Measurements from ENCODE around the gene GPR84. TPM values are rescaled to one million over a fixed set of nuclear protein-coding genes. Genes with fewer than 3 reads are reported as not detected.

The GPR84 gene
- total and polyA plus RNA-seq, 10 of the 15 experiments (the other 5 are each of a cell fraction or from before 2014, with no cell fraction given): 0.37 to 4.7 (median 2.6) TPM

GRCh38 chr12:54321363-54321762, 42.9 kb downstream of the GPR84 start:
- Histone ChIP-seq H3K4me3 (no peak overlapping the region), H2AFZ (ENCODE audit: control insufficient read depth, low read depth, low read length) (no peak overlapping the region), H3K36me3 (ENCODE audit: control insufficient read depth in 2 of 2, insufficient read depth in 2 of 2, low read length in 1 of 2) (no peaks in the 10 kb centered on the region), H3K79me2 (ENCODE audit: control insufficient read depth, insufficient read depth, low read length) (peaks cover 9% of the 10 kb centered on the region), H3K27ac (ENCODE audit: control insufficient read depth, insufficient read depth) (no peak overlapping the region), H4K20me1 (ENCODE audit: control insufficient read depth, insufficient read depth) (no peaks in the 10 kb centered on the region), H3K9ac (ENCODE audit: control insufficient read depth, insufficient read depth, low read length) (no peak overlapping the region), H3K27me3 (replicated peaks in 1 of 2; ENCODE audit: control insufficient read depth in 2 of 2, insufficient read depth in 2 of 2, low read length in 1 of 2) (no peaks in the 10 kb centered on the region), H3K9me3 (replicated peaks; ENCODE audit: control insufficient read depth, insufficient read depth, low read length) (no peaks in the 10 kb centered on the region), H3K4me2 (ENCODE audit: control insufficient read depth, insufficient read depth) (no peak overlapping the region), H3K4me1 (ENCODE audit: control insufficient read depth, insufficient read depth, low read length) (no peaks in the 10 kb centered on the region; the same call in 1 of the 2 replicates)
- SMC1A ChIA-PET (ENCODE audit: uncharacterized antibody, unreplicated experiment): interaction anchor here (1.6 to 2.3 kb wide), 2 partner anchors 25 to 47 kb away, joined by 3 to 8 read pairs; no protein-coding TSS in a partner anchor
- CTCF ChIA-PET: interaction anchor here (1.1 to 5.1 kb wide), 4 partner anchors 14 to 69 kb away, joined by 3 to 34 read pairs (median 12); no protein-coding TSS in a partner anchor
- RAD21 ChIA-PET (ENCODE audit: unreplicated experiment): no interaction called here
- ATAC-seq (no peak), FAIRE-seq (no peak), DNase-seq (ENCODE audit: low read depth, low spot score) (no peak)
- 51% methylated on average over 5 of the region's 5 CpGs for WGBS (ENCODE audit: insufficient coverage, insufficient replicate concordance, low lambda C conversion rate, missing lambda C conversion rate)
- POLR2A ChIA-PET: interaction anchor here (1.3 to 1.4 kb wide), 2 partner anchors 42 to 82 kb away, joined by 3 to 5 read pairs; partner anchors contain the start of genes CBX5 and HNRNPA1
- no TSS peak for BruUV-seq (replicated peaks)
- in situ Hi-C loops (cut with MboI): no loop called here
- intact Hi-C loops (cut with micrococcal nuclease; ENCODE audit: unreplicated experiment): no loop called here
- TF ChIP-seq RBBP5 (conservative IDR thresholded peaks at IDR 0.05): no peak
- TF ChIP-seq TCF3 (IDR thresholded peaks at IDR 0.05; ENCODE audit: borderline replicate concordance, insufficient read depth, low read depth, low read length): no peak
- no peak for TF ChIP-seq SIN3A (IDR thresholded peaks at IDR 0.05; ENCODE audit: low read depth, low read length)
- TF ChIP-seq, protein P1, sequence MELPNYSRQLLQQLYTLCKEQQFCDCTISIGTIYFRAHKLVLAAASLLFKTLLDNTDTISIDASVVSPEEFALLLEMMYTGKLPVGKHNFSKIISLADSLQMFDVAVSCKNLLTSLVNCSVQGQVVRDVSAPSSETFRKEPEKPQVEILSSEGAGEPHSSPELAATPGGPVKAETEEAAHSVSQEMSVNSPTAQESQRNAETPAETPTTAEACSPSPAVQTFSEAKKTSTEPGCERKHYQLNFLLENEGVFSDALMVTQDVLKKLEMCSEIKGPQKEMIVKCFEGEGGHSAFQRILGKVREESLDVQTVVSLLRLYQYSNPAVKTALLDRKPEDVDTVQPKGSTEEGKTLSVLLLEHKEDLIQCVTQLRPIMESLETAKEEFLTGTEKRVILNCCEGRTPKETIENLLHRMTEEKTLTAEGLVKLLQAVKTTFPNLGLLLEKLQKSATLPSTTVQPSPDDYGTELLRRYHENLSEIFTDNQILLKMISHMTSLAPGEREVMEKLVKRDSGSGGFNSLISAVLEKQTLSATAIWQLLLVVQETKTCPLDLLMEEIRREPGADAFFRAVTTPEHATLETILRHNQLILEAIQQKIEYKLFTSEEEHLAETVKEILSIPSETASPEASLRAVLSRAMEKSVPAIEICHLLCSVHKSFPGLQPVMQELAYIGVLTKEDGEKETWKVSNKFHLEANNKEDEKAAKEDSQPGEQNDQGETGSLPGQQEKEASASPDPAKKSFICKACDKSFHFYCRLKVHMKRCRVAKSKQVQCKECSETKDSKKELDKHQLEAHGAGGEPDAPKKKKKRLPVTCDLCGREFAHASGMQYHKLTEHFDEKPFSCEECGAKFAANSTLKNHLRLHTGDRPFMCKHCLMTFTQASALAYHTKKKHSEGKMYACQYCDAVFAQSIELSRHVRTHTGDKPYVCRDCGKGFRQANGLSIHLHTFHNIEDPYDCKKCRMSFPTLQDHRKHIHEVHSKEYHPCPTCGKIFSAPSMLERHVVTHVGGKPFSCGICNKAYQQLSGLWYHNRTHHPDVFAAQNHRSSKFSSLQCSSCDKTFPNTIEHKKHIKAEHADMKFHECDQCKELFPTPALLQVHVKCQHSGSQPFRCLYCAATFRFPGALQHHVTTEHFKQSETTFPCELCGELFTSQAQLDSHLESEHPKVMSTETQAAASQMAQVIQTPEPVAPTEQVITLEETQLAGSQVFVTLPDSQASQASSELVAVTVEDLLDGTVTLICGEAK (IDR thresholded peaks at IDR 0.05; ENCODE audit: borderline replicate concordance): no peak
- no peak for TF ChIP-seq RAD21 (IDR thresholded peaks at IDR 0.05; ENCODE audit: insufficient read depth, low read depth, low read length)
- TF ChIP-seq USF1 (IDR thresholded peaks at IDR 0.05; ENCODE audit: borderline replicate concordance, extremely low read length, insufficient read depth, low read depth, low read length): no peak
- TF ChIP-seq FOXK2 (IDR thresholded peaks at IDR 0.05): no peak
- TF ChIP-seq YBX1 (IDR thresholded peaks at IDR 0.05): no peak
- no peak for TF ChIP-seq SREBF2 (IDR thresholded peaks at IDR 0.05; ENCODE audit: low read length)
- no peak for TF ChIP-seq KAT2A (conservative IDR thresholded peaks at IDR 0.05; ENCODE audit: control insufficient read depth, low read depth, low read length)
- TF ChIP-seq SIX5 (IDR thresholded peaks at IDR 0.05; ENCODE audit: low read depth, low read length, severe bottlenecking): no peak
- TF ChIP-seq ZNF24 (IDR thresholded peaks at IDR 0.05): no peak
- no peak for TF ChIP-seq IKZF1 (conservative IDR thresholded peaks at IDR 0.05)
- no peak for TF ChIP-seq SMARCA5 (IDR thresholded peaks at IDR 0.05)
- TF ChIP-seq ZNF384 (IDR thresholded peaks at IDR 0.05; ENCODE audit: borderline replicate concordance, low read depth, low read length): no peak
- TF ChIP-seq EZH2 (IDR thresholded peaks at IDR 0.05; ENCODE audit: borderline replicate concordance, control insufficient read depth, low read depth, low read length): no peak
- no peak for TF ChIP-seq JUND (IDR thresholded peaks at IDR 0.05; ENCODE audit: low read depth, low read length)
- TF ChIP-seq, protein P2, sequence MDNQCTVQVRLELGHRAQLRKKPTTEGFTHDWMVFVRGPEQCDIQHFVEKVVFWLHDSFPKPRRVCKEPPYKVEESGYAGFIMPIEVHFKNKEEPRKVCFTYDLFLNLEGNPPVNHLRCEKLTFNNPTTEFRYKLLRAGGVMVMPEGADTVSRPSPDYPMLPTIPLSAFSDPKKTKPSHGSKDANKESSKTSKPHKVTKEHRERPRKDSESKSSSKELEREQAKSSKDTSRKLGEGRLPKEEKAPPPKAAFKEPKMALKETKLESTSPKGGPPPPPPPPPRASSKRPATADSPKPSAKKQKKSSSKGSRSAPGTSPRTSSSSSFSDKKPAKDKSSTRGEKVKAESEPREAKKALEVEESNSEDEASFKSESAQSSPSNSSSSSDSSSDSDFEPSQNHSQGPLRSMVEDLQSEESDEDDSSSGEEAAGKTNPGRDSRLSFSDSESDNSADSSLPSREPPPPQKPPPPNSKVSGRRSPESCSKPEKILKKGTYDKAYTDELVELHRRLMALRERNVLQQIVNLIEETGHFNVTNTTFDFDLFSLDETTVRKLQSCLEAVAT (IDR thresholded peaks at IDR 0.05): no peak

Data from GM12878 (cell line).